PC-3 (cell line): ENCODE measurements around the gene TMEM256.

Experiments used
- CTCF ChIP-seq: fragments of 300-600 bp; sonication (generic); conservative IDR thresholded peaks from 2 replicates; pipeline ENCODE4 v1.5.1; 2017; ENCODE audit warnings: antibody characterized with exemption, low read depth, mild to moderate bottlenecking, low read length
- EZH2 ChIP-seq: fragments of 300-600 bp; sonication (generic); IDR thresholded peaks from one replicate; pipeline ENCODE4 v1.6.1; 2017; ENCODE audit warnings: antibody characterized with exemption, mild to moderate bottlenecking, low read length; ENCODE audit not compliant: unreplicated experiment
- EZH2phosphoT487 ChIP-seq: fragments of 300-600 bp; sonication (generic); IDR thresholded peaks from 2 replicates; pipeline ENCODE4 v1.6.1; 2018; ENCODE audit warnings: mild to moderate bottlenecking, antibody characterized with exemption, low read length, borderline replicate concordance

- TF ChIP-seq CTCF: no peak
- no peak for TF ChIP-seq EZH2phosphoT487
- TF ChIP-seq EZH2: no peak
Measured at GRCh38 chr17:7406235-7406825, 2.4 kb upstream of the TMEM256 start.
